DOHH2 (cell line): ENCODE results near the gene RC3H1.
"Not testable (repeated sequence)": the region's sequence is repeated elsewhere in the genome, so short reads cannot be mapped to it uniquely, and the experiment has no call there.

ENCODE experiments used
- H3F3A ChIP-seq: fragments of 200-600 bp; sonication (generic), shearing (Covaris generic); 2 replicates; pipeline ENCODE4 v1.6.0; 2016; ENCODE audit warnings: antibody characterized with exemption, mild to moderate bottlenecking; ENCODE audit not compliant: control insufficient read depth, insufficient read depth
- H3K27ac ChIP-seq: fragments of 200-600 bp; sonication (generic); 2 replicates; pipeline ENCODE4 v1.5.1; 2014; ENCODE audit warnings: low read depth, mild to moderate bottlenecking, low read length, moderate library complexity
- H3K27me3 ChIP-seq: fragments of 200-600 bp; sonication (generic); 2 replicates; pipeline ENCODE4 v1.6.1; 2014; ENCODE audit warnings: mild to moderate bottlenecking, low read length, mixed read lengths; ENCODE audit not compliant: control insufficient read depth
- H3K36me3 ChIP-seq: fragments of 200-600 bp; sonication (generic); 2 replicates; pipeline ENCODE4 v1.6.1; 2014; ENCODE audit warnings: mild to moderate bottlenecking, low read length, moderate library complexity, mixed read lengths; ENCODE audit not compliant: control insufficient read depth
- H3K4me1 ChIP-seq: fragments of 200-600 bp; sonication (generic); 2 replicates; pipeline ENCODE4 v1.6.1; 2014; ENCODE audit warnings: mild to moderate bottlenecking, low read length, mixed read lengths; ENCODE audit not compliant: control insufficient read depth
- H3K4me2 ChIP-seq: fragments of 200-600 bp; sonication (generic); 2 replicates; pipeline ENCODE4 v1.6.0; 2014; ENCODE audit warnings: mild to moderate bottlenecking, low read length, moderate library complexity
- H3K4me3 ChIP-seq: fragments of 200-600 bp; sonication (generic); 2 replicates; pipeline ENCODE4 v1.5.1; 2014; ENCODE audit warnings: mild to moderate bottlenecking, low read length, mixed read lengths
- H3K79me2 ChIP-seq: fragments of 200-600 bp; sonication (generic); 2 replicates; pipeline ENCODE4 v1.6.1; 2014; ENCODE audit warnings: mild to moderate bottlenecking, low read length, mixed read lengths; ENCODE audit not compliant: control insufficient read depth
- H3K9me2 ChIP-seq: fragments of 200-600 bp; sonication (generic); replicated peaks from 2 replicates; pipeline ENCODE4 v1.6.1; 2014; ENCODE audit warnings: mild to moderate bottlenecking, low read length, mixed read lengths; ENCODE audit not compliant: control insufficient read depth
- H3K9me3 ChIP-seq: fragments of 200-600 bp; sonication (generic); 2 replicates; pipeline ENCODE4 v1.6.1; 2014; ENCODE audit warnings: antibody characterized with exemption, low read length, mixed read lengths; ENCODE audit not compliant: control insufficient read depth, insufficient read depth
- H4K20me1 ChIP-seq: fragments of 200-600 bp; sonication (generic); 2 replicates; pipeline ENCODE4 v1.6.0; 2014; ENCODE audit warnings: low read depth, mild to moderate bottlenecking, antibody characterized with exemption, low read length, moderate library complexity; ENCODE audit not compliant: control insufficient read depth, insufficient read depth
- EZH2phosphoT487 ChIP-seq: fragments of 200-600 bp; sonication (generic); IDR thresholded peaks from 2 replicates; pipeline ENCODE4 v1.6.1; 2017; ENCODE audit warnings: borderline replicate concordance, mild to moderate bottlenecking, antibody characterized with exemption, low read length, moderate library complexity, mixed read lengths
- TF ChIP-seq, protein P1 (sequence below): fragments of 200-600 bp; sonication (generic); IDR thresholded peaks from one replicate; pipeline ENCODE4 v1.5.1; 2014; ENCODE audit warnings: antibody characterized with exemption, mild to moderate bottlenecking, low read depth, low read length; ENCODE audit not compliant: poor library complexity, severe bottlenecking

The RC3H1 gene

DNA sequence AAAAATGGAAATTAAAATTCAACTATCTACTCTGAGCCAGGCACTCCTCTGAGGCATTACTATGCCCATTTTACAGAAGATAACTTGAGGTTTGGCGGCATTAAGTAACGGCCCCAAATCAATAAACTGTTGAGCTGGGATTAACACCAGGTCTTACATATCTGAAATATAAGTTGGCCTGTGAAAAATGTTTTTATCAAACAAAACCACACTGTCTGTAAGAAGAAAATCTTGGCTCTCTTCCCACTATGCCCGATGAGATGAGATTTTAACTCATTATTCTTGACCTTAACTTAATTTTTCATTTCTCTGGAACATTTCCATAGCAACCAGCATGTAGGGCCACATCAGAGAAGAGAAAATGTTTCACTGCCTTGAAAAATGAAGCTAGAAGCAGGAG lies 21.8 kb downstream of the RC3H1 start:
- TF ChIP-seq, protein P1, sequence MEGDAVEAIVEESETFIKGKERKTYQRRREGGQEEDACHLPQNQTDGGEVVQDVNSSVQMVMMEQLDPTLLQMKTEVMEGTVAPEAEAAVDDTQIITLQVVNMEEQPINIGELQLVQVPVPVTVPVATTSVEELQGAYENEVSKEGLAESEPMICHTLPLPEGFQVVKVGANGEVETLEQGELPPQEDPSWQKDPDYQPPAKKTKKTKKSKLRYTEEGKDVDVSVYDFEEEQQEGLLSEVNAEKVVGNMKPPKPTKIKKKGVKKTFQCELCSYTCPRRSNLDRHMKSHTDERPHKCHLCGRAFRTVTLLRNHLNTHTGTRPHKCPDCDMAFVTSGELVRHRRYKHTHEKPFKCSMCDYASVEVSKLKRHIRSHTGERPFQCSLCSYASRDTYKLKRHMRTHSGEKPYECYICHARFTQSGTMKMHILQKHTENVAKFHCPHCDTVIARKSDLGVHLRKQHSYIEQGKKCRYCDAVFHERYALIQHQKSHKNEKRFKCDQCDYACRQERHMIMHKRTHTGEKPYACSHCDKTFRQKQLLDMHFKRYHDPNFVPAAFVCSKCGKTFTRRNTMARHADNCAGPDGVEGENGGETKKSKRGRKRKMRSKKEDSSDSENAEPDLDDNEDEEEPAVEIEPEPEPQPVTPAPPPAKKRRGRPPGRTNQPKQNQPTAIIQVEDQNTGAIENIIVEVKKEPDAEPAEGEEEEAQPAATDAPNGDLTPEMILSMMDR, result no peak
- TF ChIP-seq EZH2phosphoT487, result no peak
- Histone ChIP-seq H3K9me2 (no peaks in the 10 kb centered on the region), H3K4me2 (no peak overlapping the region), H4K20me1 (peaks cover 6% of the 10 kb centered on the region), H3K36me3 (peaks cover 30% of the 10 kb centered on the region), H3K4me3 (no peak overlapping the region), H3K4me1 (peaks cover 46% of the 10 kb centered on the region), H3K27me3 (no peaks in the 10 kb centered on the region), H3K79me2 (peaks cover 98% of the 10 kb centered on the region), H3F3A (peaks cover 5% of the 10 kb centered on the region; the same call in 1 of the 2 replicates), H3K9me3 (no peaks in the 10 kb centered on the region), H3K27ac (no peak overlapping the region)

DNA sequence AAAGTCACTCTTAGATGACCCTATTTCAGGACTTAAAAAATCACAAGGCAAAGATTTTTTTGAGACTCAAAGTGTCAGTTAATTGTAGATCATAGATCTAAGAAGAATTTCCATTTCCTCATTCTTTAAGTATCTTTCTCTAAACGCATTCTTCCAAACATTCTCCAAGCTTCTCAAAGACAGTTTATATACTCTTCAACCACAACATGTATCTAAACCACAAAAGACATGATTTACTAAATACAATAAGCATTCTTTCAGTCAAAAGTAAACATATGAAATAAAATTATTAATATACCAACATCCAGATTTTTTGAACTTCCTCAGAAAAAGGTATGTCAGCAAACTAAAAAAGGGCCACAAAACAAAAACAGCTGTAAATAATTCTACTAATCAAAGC lies 24.4 kb downstream of the RC3H1 start:
- Histone ChIP-seq H3K4me1 (peaks cover 40% of the 10 kb centered on the region), H3K4me2 (peak overlapping the region; percentile 15), H3K27me3 (no peaks in the 10 kb centered on the region), H3K36me3 (peaks cover 40% of the 10 kb centered on the region), H3K9me3 (no peaks in the 10 kb centered on the region), H3K9me2 (no peaks in the 10 kb centered on the region), H3F3A (peaks cover 5% of the 10 kb centered on the region; the same call in 1 of the 2 replicates), H4K20me1 (peaks cover 6% of the 10 kb centered on the region), H3K27ac (no peak overlapping the region), H3K4me3 (no peak overlapping the region), H3K79me2 (peaks cover 97% of the 10 kb centered on the region)
- TF ChIP-seq EZH2phosphoT487, result no peak
- TF ChIP-seq, protein P1, result no peak

DNA sequence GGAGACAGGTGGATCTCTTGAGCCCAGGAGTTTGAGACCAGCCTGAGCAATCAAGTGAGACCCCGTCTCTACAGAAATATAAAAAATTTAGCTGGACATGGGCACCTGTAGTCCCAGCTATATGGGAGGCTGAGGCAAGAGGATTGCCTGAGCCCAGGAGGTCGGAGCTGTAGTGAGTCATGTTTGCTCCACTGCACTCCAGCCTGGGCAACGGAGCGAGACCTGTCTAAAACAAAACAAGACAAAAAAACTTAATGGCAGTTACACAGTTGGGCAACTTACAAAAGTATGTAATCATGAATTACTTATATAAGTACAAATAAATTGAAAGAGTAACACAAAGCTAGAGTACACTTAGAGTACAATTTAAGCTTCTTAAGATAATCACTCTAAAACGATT lies 25.2 kb downstream of the RC3H1 start:
- no peaks in the 10 kb centered on the region for H3K27me3 ChIP-seq
- 0 out of 2 replicates have a peak overlapping the region, but pooled peaks have one; percentile 10 for H3K27ac ChIP-seq
- TF ChIP-seq, protein P1, result no peak
- TF ChIP-seq EZH2phosphoT487, result no peak
- H3F3A ChIP-seq, result peaks cover under 1% of the 10 kb centered on the region; the same call in 1 of the 2 replicates
- peak overlapping the region; percentile 15; the same call in 1 of the 2 replicates for H3K4me2 ChIP-seq
- H3K9me2 ChIP-seq, result no peaks in the 10 kb centered on the region
- H3K79me2 ChIP-seq, result peaks cover 93% of the 10 kb centered on the region
- no peaks in the 10 kb centered on the region for H3K9me3 ChIP-seq
- H3K4me1 ChIP-seq, result peaks cover 35% of the 10 kb centered on the region
- H3K36me3 ChIP-seq, result peaks cover 48% of the 10 kb centered on the region
- H4K20me1 ChIP-seq, result peaks cover 6% of the 10 kb centered on the region
- no peak overlapping the region for H3K4me3 ChIP-seq

DNA sequence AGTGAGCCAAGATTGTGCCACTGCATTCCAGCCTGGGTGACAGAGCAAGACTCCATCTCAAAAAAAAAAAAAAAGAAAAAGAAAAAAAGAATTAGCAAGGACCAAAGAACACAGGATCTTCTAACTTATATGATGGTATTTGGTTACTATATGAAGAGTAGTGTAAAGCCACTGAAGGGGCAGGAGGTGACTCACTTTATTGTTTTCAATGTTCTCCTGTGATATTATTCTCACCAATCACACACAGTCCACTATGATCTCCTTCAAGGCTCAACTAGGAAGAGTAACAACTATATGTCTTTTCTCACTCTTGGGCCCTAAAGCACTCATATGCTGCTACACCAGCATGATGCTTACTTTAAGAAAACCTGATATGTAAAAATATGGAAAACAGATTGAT lies 26.7 kb downstream of the RC3H1 start:
- Histone ChIP-seq H3K4me2 (no peak overlapping the region), H3K9me2 (no peaks in the 10 kb centered on the region), H3F3A (no peaks in the 10 kb centered on the region; the same call in 1 of the 2 replicates), H3K9me3 (no peaks in the 10 kb centered on the region), H3K4me3 (no peak overlapping the region), H3K4me1 (peaks cover 34% of the 10 kb centered on the region), H3K27ac (no peak overlapping the region), H4K20me1 (peaks cover 6% of the 10 kb centered on the region), H3K36me3 (peaks cover 59% of the 10 kb centered on the region), H3K79me2 (peaks cover 78% of the 10 kb centered on the region), H3K27me3 (no peaks in the 10 kb centered on the region)
- TF ChIP-seq EZH2phosphoT487, result no peak
- TF ChIP-seq, protein P1, result no peak

DNA sequence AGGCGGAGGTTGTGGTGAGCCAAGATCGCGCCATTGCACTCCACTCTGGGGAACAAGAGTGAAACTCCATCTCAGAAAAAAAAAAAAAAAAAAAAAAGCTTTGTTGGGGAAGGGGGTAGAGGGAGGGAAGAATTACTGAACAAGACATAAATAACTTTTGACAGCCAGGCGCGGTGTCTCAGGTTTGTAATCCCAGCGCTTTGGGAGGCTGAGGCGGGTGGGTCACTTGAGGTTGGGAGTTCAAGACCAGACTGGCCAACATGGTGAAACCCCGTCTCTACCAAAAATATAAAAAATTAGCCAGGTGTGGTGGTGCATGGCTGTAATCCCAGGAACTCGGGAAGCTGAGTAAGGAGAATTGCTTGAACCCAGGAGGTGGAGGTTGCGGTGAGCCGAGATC lies 28.2 kb downstream of the RC3H1 start:
- H3K27me3 ChIP-seq, H3K4me2 ChIP-seq, H3K9me3 ChIP-seq, H3K27ac ChIP-seq, H3F3A ChIP-seq, H4K20me1 ChIP-seq, H3K4me3 ChIP-seq, H3K9me2 ChIP-seq: not testable (repeated sequence)
- Histone ChIP-seq H3K79me2 (peaks cover 62% of the 10 kb centered on the region), H3K36me3 (peaks cover 52% of the 10 kb centered on the region), H3K4me1 (peaks cover 26% of the 10 kb centered on the region)
